ENCODE data around the gene SH3D21.

Gene SH3D21

GRCh38 chr1:36306210-36306901, at the start of gene SH3D21:
Gene SH3D21, plus strand, starts transcription at chr1:36306368. Its CDS starts 53 bp downstream, at chr1:36306421.
- peak; percentile 61 for DNase-seq

GRCh38 chr1:36256558-36257374, 49.4 kb upstream of the SH3D21 start:
- no peak for DNase-seq

- no peak for DNase-seq
Measured at GRCh38 chr1:36257375-36257767, 48.8 kb upstream of the SH3D21 start.

- DNase-seq: no peak
Measured at GRCh38 chr1:36258960-36259344, 47.2 kb upstream of the SH3D21 start.

- DNase-seq: no peak
Measured at GRCh38 chr1:36268981-36269380, 37.2 kb upstream of the SH3D21 start.

- DNase-seq: no peak
Measured at GRCh38 chr1:36269408-36269838, 36.7 kb upstream of the SH3D21 start.

- no peak for DNase-seq
Measured at GRCh38 chr1:36273024-36273423, 33.1 kb upstream of the SH3D21 start.

GRCh38 chr1:36274201-36274600, 32.0 kb upstream of the SH3D21 start:
- no peak for DNase-seq

GRCh38 chr1:36276688-36277087, 29.5 kb upstream of the SH3D21 start:
- DNase-seq: no peak

GRCh38 chr1:36279110-36279788, 26.9 kb upstream of the SH3D21 start:
- no peak for DNase-seq

- DNase-seq: no peak
Measured at GRCh38 chr1:36279789-36280296, 26.3 kb upstream of the SH3D21 start.

- no peak for DNase-seq
Measured at GRCh38 chr1:36284061-36284460, 22.1 kb upstream of the SH3D21 start.

- DNase-seq: no peak
Measured at GRCh38 chr1:36284517-36284916, 21.7 kb upstream of the SH3D21 start.

GRCh38 chr1:36285443-36286101, 20.6 kb upstream of the SH3D21 start:
- peak; percentile 85 for DNase-seq

GRCh38 chr1:36286802-36287201, 19.4 kb upstream of the SH3D21 start:
- DNase-seq: no peak

- no peak for DNase-seq
Measured at GRCh38 chr1:36287595-36287994, 18.6 kb upstream of the SH3D21 start.

- no peak for DNase-seq
Measured at GRCh38 chr1:36295390-36295789, 10.8 kb upstream of the SH3D21 start.

- DNase-seq: no peak
Measured at GRCh38 chr1:36297062-36297461, 9.1 kb upstream of the SH3D21 start.

- DNase-seq: no peak
Measured at GRCh38 chr1:36298640-36299039, 7.5 kb upstream of the SH3D21 start.

GRCh38 chr1:36300526-36300925, 5.6 kb upstream of the SH3D21 start:
- DNase-seq: no peak

GRCh38 chr1:36301220-36301619, 4.9 kb upstream of the SH3D21 start:
- DNase-seq: no peak

GRCh38 chr1:36303244-36303643, 2.9 kb upstream of the SH3D21 start:
- DNase-seq: no peak

All from CD4-positive, alpha-beta T cell treated with Interleukin-10 for 1 hour (primary cell).